Tibial nerve (tissue), 3 donors: ENCODE measurements around the gene DLX4.

Experiments
- CTCF ChIP-seq, 5 experiments: fragments of 200-600 bp in 3 of 5; fragments of 450-650 bp in 2 of 5; sonication (generic) in 3 of 5; IDR thresholded peaks; one replicate each; pipeline ENCODE4 v1.5.1; 2016 to 2019; ENCODE audit warnings: antibody characterized with exemption in 5 of 5, mild to moderate bottlenecking in 3 of 5, moderate library complexity in 2 of 5
- POLR2A ChIP-seq, 2 donors: fragments of 450-650 bp; IDR thresholded peaks; one replicate each; pipeline ENCODE4 v1.6.1; 2017; ENCODE audit warnings: antibody characterized with exemption in 2 of 2, mild to moderate bottlenecking in 2 of 2, moderate library complexity in 2 of 2

- TF ChIP-seq CTCF (IDR thresholded peaks at IDR 0.05) (no peak), POLR2A (IDR thresholded peaks at IDR 0.05) (no peak)
Measured at GRCh38 chr17:50003911-50004310, 34.9 kb downstream of the DLX4 start.
